A673 (cell line): ENCODE results near the gene CRHR1.

ENCODE experiments used
- EZH2 ChIP-seq: fragments of 200-600 bp; sonication (generic); IDR thresholded peaks from 2 replicates; pipeline ENCODE4 v1.6.1; 2017; ENCODE audit warnings: borderline replicate concordance, low read depth, mild to moderate bottlenecking, mixed read lengths, antibody characterized with exemption, low read length; ENCODE audit not compliant: poor library complexity, severe bottlenecking
- TF ChIP-seq, protein P1 (sequence below): fragments of 300-800, 200-600 bp; sonication (generic); conservative IDR thresholded peaks from 2 replicates; pipeline ENCODE4 v1.5.1; 2017; ENCODE audit warnings: low read depth, mild to moderate bottlenecking, antibody characterized with exemption, low read length, moderate library complexity, mixed read lengths

DNA sequence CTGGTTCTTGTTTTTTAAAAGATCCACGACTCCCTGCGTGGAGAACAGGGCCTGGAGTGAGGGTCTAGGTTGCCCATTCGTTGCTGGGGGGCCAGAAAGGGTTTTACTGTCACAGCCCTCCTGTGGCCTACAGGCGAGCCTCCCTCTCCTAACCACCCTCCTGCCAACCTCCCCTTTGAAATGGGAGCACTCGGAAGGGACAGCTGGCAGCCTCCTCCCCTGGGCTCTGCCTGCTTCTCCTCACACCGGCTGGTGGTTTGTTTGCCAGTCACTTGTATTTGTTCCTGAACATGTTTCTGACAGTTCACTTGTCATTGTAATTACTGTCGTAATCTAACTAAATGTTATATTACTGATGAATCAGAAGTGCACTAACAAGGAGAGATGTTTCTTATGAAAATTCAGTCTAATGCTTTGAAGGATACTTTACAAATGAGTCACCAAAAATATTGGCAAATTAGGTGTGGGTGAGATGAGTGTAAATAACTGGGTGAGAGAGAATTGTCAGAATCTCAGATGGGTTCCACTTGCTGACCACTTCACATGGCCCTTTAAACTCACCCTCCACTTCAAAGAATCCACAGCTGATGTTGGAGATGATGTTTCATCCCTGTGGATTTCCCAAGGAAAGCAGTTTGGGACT, 57.9 kb downstream of the CRHR1 start:
- TF ChIP-seq, protein P1, sequence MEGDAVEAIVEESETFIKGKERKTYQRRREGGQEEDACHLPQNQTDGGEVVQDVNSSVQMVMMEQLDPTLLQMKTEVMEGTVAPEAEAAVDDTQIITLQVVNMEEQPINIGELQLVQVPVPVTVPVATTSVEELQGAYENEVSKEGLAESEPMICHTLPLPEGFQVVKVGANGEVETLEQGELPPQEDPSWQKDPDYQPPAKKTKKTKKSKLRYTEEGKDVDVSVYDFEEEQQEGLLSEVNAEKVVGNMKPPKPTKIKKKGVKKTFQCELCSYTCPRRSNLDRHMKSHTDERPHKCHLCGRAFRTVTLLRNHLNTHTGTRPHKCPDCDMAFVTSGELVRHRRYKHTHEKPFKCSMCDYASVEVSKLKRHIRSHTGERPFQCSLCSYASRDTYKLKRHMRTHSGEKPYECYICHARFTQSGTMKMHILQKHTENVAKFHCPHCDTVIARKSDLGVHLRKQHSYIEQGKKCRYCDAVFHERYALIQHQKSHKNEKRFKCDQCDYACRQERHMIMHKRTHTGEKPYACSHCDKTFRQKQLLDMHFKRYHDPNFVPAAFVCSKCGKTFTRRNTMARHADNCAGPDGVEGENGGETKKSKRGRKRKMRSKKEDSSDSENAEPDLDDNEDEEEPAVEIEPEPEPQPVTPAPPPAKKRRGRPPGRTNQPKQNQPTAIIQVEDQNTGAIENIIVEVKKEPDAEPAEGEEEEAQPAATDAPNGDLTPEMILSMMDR: no peak
- TF ChIP-seq EZH2: no peak
